Measurements from ENCODE around the gene MAP4K5.
"Not testable (repeated sequence)": the region's sequence is repeated elsewhere in the genome, so short reads cannot be mapped to it uniquely, and the experiment has no call there.

Gene MAP4K5

DNA sequence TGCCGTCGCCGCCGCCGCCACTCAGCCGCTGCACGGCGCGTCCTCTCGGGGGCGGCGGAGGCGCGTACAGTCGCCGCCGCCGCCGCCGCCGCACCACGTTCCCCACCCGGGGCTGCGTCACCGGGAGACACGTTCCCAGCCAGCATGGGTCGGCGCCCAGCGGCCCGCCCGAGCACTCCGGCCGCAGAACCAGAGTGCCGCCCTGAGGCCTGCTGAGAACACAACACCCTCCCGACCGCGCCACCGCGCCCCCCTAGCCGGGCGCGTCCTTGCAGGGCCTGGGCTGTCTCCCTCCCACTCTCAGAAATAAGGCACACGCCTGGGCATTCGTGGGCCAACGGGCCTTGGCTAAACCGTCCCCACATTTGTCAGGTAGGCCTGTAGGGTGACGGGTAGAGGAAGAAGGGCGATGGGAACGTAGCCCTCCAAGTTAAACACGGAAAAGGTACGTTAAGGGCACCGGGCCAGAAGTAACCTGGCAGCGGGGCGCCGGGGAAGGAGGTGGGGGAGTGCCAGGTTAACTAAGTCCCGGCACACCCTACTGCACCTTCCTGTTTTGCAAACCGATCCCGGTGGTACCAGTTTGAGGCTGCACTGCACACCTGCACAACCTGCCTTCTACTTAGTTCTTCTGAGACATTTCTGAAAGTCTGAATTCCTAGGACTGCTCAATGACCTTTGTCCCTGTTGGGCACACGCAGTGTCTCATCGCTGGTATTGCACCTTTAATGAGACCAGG is at the start of gene MAP4K5:
Gene MAP4K5, minus strand, starts transcription at position 68 of the 739 bp plus-strand sequence. CDS start 520 bp downstream, outside the sequence.
- peak; percentile 92 for DNase-seq

DNA sequence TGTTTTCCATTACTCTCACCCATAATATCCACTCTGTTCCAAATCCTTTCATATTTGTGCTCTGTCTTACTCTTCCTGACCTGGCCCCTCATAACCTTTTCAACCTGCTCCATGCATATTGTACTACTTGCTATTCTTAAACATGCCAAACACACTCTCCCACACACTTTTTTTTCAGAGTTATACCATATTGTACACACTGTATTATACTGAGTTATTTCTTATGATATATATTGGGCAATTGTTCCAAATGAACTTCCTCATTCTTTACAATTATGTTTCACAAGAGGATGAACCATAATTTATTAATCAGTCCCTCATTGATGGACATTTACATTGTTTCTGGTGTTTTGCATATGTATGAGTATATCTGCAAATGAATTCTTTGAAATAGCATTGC is 46.1 kb upstream of the MAP4K5 start:
- DNase-seq, result no peak

- no peak for DNase-seq
Measured at GRCh38 chr14:50577982-50578381, 45.6 kb upstream of the MAP4K5 start.

DNA sequence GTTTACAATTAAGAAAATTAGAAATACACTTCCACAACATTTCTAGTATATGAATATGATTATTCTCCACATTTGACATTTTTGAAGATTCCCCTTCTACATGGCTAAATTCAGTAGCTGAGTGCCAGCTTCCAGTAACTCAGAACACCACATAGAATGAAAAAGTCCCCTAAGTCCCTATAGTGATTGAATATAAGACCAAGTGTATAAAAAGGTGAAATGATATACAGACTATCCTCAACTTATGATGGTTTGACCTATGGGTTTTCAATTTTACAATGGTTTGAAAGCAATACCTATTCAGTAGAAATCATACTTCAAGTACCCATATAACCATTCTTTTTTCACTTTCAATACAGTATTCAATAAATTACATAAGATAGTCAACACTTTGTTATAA is 43.4 kb upstream of the MAP4K5 start:
- DNase-seq, result no peak

- no peak for DNase-seq
Measured at GRCh38 chr14:50573862-50574261, 41.5 kb upstream of the MAP4K5 start.

DNA sequence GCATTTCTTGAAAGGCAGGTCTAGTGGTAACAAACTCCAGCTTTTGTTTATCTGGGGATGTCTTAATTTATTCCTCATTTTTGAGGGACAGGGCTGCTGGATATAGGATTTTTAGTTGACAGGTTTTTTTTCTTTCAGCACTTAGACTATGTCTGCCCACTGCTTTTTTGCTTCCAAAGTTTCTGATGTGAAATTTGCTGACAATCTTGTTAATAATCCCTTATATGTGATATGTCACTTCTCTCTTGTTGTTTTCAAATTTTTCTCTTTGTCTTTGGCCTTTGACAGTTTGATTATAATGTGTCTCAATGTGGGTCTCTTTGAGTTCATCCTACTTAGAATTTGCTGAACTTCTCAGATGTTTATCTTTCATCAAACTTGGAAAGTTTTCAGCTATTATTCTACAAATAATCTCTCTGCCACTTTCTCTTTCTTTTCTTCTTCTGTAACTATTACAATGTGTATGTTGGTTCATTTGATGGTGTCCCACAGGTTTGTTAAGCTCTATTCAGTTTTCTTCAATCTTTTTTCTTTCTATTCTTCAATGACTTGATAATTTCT is 37.4 kb upstream of the MAP4K5 start:
- DNase-seq, result no peak

GRCh38 chr14:50562841-50563240 is 30.5 kb upstream of the MAP4K5 start:
- no peak for DNase-seq

GRCh38 chr14:50560931-50561285 is 28.5 kb upstream of the MAP4K5 start:
- peak; percentile 49 for DNase-seq

DNA sequence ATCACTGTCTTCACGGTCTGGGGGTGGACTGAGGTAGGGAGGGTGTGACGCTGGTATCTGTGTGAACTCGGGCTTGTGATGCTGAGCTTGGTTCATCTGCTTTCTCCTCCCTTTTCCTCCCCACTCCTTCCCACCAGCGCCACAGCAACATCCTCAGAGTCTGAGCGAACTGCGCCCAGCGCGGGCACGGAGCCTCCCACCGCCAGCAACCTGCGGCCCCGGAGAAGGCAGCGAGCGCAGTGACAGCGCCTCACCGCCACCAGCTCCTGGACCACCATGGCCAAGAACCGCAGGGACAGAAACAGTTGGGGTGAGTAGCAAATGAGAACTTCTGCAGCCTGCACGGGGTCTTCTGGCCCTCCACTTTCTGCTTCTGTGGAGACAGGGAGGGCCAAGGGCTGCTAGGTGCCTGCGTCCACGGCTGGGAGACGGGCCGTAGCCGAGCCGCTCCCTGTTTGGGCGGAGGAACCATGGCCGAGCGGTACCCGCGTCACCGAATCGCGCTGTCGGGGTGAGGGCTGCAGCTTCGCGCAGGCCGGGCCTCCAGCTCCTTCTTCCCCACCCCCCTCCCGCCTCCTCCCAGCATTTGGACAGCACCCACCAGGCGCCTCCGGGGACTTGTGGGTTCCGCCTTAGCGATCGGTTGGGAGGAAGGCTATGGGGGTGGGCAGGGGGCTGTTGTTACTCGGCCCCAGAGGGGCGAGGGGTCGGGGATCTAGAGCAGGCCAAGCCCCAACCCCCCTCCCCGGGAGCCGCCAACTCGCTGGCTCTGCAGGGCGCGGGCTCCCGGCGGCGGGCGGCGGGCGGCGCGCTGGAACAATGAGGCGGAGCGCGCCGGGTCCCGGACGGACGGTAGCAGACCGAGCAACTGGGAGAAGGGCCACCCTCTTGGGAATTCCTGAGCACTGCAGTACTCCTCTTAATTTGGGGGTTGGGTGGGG is 27.9 kb upstream of the MAP4K5 start, which contains the start of gene ATL1:
Gene ATL1, plus strand, starts transcription at position 156 of the 941 bp plus-strand sequence. Its CDS starts 121 bp downstream, at position 277.
- DNase-seq, result peak; percentile 69

- not testable (repeated sequence) for DNase-seq
Measured at GRCh38 chr14:50552796-50553195, 20.4 kb upstream of the MAP4K5 start.

- no peak for DNase-seq
Measured at GRCh38 chr14:50551877-50552276, 19.5 kb upstream of the MAP4K5 start.

GRCh38 chr14:50550294-50550693 is 17.9 kb upstream of the MAP4K5 start:
- no peak for DNase-seq

DNA sequence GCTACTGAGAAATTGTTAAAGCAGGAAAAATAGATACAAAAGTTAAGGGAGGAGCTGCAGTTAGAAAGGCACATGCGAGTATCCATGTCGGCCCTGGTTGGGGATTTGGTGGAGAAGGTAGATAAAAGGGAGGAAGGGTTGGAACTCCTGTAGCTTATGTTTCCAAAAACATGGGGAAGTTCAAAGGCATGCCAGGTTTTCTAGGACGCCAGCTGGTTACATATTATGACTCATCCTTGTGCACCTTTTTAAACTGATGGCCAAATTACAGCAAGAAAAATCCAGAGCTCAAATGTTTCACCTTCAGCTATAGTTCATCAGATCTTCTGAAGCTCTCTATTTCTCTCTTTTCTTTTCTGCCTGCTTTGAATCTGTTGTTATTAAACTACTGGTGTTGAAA is 13.2 kb upstream of the MAP4K5 start:
- DNase-seq, result no peak

DNA sequence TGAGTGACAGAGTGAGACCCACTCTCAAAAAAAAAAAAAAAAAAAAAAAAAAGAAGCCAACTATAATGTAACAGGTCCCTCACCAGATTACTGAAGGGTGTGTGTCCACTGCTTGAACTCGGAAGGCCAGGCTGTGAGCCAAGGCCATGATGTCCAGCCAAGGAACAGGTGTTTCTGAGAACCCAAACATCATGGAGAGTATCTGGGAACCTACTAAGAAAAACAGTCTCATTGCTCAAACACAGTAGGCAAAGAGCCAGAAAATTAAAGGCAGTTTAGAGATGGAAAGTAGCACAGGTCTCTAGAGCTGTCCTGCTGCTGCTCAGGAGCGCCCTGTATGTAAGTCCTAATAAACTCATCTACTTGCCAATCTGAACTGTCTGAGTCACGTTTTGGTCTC is 12.5 kb upstream of the MAP4K5 start:
- no peak for DNase-seq

GRCh38 chr14:50542941-50543418 is 10.6 kb upstream of the MAP4K5 start:
- DNase-seq, result peak; percentile 51

- DNase-seq, result no peak
Measured at GRCh38 chr14:50541159-50541567, 8.8 kb upstream of the MAP4K5 start.

DNA sequence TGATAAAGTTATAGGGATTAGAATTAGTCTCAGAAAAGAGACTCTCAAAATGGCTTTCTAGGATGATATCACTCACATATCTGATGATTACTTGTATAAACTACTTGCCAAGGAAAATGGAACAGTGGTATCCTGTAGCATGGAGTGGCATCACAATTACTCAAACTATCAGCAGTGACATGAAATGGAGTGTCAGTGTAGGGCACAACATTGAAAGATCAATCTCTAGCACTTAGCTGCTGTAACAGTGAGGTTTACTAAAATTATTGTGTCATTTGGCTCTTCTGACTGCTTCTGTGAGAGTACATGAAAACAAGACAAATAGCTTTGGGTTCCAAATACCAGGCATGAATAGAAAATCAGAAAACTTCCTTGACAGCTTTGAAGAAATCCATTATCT is 6.7 kb upstream of the MAP4K5 start:
- no peak for DNase-seq

DNA sequence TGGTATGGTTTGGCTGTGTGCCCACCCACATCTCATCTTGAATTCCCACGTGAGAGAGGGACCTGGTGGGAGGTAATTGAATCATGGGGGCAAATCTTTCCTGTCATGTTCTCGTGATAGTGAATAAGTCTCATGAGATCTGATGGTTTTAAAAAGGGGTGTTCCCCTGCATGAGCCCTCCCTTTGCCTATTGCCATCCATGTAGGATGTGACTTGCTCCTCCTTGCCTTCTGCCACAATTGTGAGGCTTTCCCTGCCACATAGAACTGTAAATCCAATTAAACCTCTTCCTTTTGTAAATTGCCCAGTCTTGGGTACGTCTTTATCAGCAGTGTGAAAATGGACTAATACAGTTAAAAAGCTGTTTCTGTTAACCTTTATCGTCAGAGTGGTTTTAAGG is 5.7 kb upstream of the MAP4K5 start:
- not testable (repeated sequence) for DNase-seq

DNA sequence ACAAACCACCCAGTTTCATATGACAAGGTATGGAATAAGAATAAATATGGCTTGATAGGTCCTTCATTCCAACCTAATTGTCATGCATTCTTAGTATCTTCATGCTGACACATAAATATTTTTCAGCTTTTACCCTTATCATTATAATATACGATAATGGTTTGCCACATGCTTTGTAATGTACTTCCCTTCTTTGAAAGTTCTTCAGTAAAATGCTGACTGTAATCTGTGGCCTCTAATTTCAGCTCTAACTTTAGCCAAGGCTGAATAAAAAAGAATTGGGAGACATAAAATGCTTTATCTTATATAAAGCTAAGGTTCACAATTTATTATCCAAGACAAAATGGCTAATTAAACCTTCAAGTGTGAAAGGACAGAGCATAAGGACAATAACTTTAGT is 2.6 kb upstream of the MAP4K5 start:
- no peak for DNase-seq

- no peak for DNase-seq
Measured at GRCh38 chr14:50534416-50534815, 2.0 kb upstream of the MAP4K5 start.

DNA sequence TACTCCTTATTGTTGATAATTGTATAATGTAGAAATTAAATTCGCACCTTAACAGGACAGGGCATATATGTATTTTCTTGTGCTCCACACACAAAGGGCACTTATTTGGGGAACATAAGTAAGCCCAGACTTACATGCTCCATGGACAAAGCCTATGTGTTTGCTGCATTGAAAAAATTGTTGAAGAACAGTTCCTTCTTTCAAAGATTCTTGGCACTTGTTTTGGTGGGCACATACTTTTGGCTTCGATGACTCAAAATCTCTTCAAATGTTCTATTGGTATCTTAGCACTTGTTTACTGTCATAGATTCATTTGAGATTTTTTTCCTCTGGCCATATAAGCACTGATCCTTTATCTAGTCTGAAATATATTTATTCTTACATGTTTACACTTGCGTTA is 1.4 kb upstream of the MAP4K5 start:
- peak; percentile 37 for DNase-seq

- no peak for DNase-seq
Measured at GRCh38 chr14:50533241-50533705, 904 bp upstream of the MAP4K5 start.
